PFSK-1 (cell line): Measurements from ENCODE around the gene SYNE1.

Experiments used
- FOXP2 ChIP-seq: optimal IDR thresholded peaks from 2 replicates; pipeline ENCODE3; 2011; ENCODE audit warnings: borderline replicate concordance, control low read depth, inconsistent platforms; ENCODE audit not compliant: insufficient read depth; ENCODE audit errors: extremely low read length, extremely low read depth
- POLR2AphosphoS5 ChIP-seq: IDR thresholded peaks from 2 replicates; pipeline ENCODE4 v1.6.1; 2012; ENCODE audit warnings: low read depth, mild to moderate bottlenecking, control low read depth, low read length, moderate library complexity
- REST ChIP-seq, 2 experiments: IDR thresholded peaks; 2 replicates each; pipeline versions ENCODE4 v1.6.1 to v1.8.0; 2011 to 2012; ENCODE audit warnings: low read depth in 2 of 2, low read length in 2 of 2, control low read depth in 1 of 2, inconsistent platforms in 1 of 2, mild to moderate bottlenecking in 1 of 2, moderate library complexity in 1 of 2; ENCODE audit not compliant: insufficient read depth in 1 of 2
- SIN3A ChIP-seq: IDR thresholded peaks from 2 replicates; pipeline ENCODE4 v1.6.1; 2012; ENCODE audit warnings: mild to moderate bottlenecking, low read length, moderate library complexity, borderline replicate concordance; ENCODE audit not compliant: insufficient read depth
- TAF1 ChIP-seq: IDR thresholded peaks from 2 replicates; pipeline ENCODE4 v1.6.1; 2012; ENCODE audit warnings: low read length, control low read depth, borderline replicate concordance; ENCODE audit not compliant: insufficient read depth

GRCh38 chr6:152368751-152369624 is 268.2 kb downstream of the SYNE1 start:
- no peak for TF ChIP-seq POLR2AphosphoS5
- no peak for TF ChIP-seq REST (IDR thresholded peaks at IDR 0.05; ENCODE audit: insufficient read depth in 1 of 2, low read depth in 2 of 2, low read length in 2 of 2)
- no peak for TF ChIP-seq TAF1
- no peak for TF ChIP-seq SIN3A
- no peak for TF ChIP-seq FOXP2
